HG03095 (cell line): Measurements from ENCODE around the gene DLGAP5.

ENCODE experiments used
- ATAC-seq: cut with Tn5 transposase; IDR thresholded peaks from one replicate; pipeline ENCODE4 v1.9.1; 2021; ENCODE audit warnings: moderate library complexity; ENCODE audit not compliant: unreplicated experiment

DLGAP5 gene

DNA sequence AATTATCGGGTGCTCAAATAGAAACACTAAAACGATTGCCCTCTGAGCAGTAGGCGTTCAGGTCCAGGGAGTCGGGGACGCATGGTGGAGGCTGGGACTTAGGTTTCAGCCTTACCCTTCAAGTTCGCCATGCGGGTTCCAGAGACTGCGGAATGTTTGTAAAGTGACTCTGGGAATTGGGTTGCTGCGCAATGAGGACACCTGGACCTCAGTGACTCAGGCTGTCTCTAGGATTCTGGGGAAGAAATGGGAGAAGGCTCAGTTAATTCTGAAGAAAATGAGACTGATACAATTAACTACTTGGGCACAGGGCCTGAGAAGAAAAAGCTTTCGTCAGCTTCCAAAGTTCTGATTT, 61.2 kb downstream of the DLGAP5 start:
- ATAC-seq: no peak

DNA sequence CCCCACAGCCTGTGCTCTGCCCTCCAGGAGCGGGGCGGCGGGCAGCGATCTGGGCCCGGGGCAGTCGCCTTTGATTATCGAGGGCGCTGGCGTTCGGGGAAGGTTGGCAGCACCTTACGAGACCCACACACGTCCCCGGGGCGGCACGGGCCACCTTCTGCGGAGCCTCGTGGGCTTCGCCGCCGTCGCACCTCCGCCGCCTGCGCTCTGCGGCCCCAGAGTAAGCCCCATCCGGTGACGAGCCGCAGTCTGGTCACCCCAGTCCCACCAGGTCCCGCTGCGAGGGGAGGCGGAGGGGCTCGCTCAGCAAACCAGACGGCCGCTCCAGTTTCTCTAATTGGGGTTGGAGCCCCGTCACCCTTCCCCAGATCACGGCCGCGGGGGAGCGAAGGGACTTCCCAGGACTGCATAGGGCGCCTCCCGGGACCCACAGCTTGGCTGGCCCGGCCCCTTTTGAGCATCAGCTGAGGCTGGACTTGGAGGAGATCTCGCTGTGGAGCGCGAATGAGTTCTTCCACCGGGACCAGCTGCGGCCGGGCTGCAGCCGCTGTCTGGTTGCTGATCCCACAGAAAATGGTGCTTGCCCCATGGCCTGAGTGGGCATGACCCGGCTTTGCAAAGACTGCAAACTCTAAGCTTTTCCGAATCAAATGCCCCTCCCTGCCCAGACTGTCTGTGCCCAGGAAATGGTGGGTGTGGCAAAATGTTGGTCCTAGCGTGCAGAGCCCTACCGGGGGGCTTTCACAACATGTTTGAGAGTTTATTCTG, 61.8 kb downstream of the DLGAP5 start:
- peak; percentile 57 for ATAC-seq

- ATAC-seq: peak; percentile 51
Observed at GRCh38 chr14:55129086-55129427, 62.3 kb downstream of the DLGAP5 start, which contains the start of gene LGALS3. Gene LGALS3 (plus strand): TSS chr14:55129252. CDS start chr14:55137374, 8,122 bp downstream.

- ATAC-seq: no peak
Observed at GRCh38 chr14:55128386-55129085, 62.8 kb downstream of the DLGAP5 start.

DNA sequence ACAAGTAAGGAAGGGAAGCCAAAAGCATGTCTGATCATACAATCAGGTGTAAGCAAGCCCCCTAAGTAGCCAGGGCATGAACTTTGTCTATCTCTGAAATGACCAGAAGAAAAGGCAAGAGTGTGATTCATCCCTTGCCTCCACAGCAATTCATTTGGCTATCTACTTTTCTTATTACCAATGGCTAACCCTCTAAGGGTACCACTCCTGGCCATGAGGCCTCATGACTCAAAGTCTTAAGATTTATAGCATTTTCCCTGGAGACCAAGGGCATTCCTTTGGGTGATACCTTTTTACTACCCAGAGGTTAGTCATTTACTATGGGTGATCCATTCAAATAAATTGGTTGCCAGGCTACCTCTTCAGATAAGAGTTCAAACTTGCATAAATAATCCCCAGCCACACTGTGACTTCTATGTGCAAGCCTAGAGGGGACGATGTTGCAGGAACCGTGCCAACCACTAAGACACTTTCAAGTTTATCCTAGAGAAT, 63.9 kb downstream of the DLGAP5 start:
- ATAC-seq: no peak

- ATAC-seq: no peak
Observed at GRCh38 chr14:55126932-55127459, 64.4 kb downstream of the DLGAP5 start.

- no peak for ATAC-seq
Observed at GRCh38 chr14:55126034-55126433, 65.4 kb downstream of the DLGAP5 start.

GRCh38 chr14:55125403-55125802, 66.0 kb downstream of the DLGAP5 start:
- ATAC-seq: no peak

DNA sequence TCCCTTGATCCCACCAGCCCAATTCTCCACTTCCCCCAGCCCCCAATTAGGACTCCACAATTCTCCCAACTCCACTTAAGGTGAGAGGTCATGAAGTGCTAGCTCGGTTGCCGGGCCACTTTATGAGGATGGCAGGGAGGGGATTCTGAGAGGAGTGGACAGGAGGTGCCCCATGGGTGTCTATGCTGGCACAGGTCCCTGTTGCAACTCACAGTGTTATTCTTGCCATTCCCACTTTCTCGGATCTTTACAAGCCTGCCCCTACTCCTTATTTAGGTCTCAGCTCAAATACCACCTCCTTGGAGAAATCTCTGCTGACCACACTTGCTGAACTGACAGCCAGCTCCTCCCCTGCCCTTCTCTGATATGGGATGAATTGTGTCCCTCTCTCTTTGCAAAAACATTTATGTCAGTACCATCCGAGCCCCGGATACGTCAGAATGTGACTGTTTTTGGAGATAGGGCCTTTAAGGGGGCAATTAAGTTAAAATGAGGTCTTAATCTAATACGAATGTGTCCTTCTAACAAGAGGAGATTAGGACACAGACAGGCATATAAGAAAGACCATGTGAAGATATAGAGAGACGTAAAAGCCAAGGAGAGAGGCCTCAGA, 66.5 kb downstream of the DLGAP5 start:
- ATAC-seq: no peak

DNA sequence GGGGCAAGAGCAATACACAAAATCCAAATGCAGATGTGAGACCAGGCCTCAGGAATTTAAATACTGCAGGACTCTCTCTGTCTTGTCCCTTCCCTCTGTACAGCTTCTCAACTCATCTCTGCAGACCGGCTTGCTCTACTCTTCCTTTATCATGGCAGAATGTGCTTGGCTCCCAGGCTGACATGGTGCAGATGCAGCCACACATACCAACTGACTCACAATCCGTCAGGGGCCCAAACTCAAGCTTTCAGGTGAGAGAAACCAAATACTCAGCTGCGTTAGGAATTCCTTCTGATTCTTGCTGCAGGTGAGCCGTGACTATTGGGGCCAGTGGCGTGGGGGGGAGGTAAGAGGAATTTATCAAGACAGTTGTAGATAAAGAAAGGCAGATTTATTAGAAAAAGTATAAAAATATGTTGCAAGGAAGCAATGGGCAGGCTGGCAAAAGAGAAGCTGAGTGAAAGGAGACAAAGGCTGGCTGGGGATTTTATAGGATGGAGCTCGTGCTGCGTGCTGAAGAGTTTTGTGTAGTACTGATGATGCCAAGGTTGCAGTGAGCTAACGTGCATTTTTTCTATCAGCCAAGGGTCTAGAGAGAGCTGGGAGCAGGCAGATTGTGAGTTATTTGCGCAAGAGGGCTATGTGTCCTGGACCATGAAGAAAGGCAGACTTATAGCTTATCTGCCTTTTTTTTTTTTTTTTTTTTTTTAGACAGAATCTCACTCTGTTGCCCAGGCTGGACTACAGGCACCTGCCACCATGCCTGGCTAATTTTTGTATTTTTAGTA, 67.3 kb downstream of the DLGAP5 start:
- no peak for ATAC-seq

GRCh38 chr14:55123101-55123500, 68.3 kb downstream of the DLGAP5 start:
- ATAC-seq: no peak

GRCh38 chr14:55122440-55122986, 68.9 kb downstream of the DLGAP5 start:
- ATAC-seq: no peak

GRCh38 chr14:55121628-55122439, 69.6 kb downstream of the DLGAP5 start:
- ATAC-seq: no peak

- ATAC-seq: no peak
Observed at GRCh38 chr14:55120571-55121495, 70.6 kb downstream of the DLGAP5 start.

DNA sequence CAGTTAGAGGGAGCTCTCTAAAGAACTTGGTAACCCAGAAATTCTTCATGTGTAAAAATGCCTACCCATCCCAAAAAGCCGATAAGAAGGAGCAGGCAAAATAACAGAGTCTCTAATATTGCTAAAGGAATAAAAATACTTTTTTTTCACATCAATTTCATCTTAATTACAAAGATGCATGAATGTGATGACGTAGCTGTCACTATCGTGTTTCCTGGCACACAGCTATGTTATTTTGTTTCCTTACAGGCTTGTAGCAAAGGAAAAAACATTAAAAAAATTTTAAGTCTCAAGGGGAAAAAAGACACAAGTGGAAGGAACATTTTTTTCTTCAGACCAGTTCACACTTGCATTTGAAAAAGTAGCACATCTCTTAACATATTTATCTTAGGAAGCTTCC, 72.6 kb downstream of the DLGAP5 start:
- no peak for ATAC-seq

- ATAC-seq: no peak
Observed at GRCh38 chr14:55117803-55118441, 73.5 kb downstream of the DLGAP5 start.

- ATAC-seq: no peak
Observed at GRCh38 chr14:55116246-55117030, 74.9 kb downstream of the DLGAP5 start.
